NCI-H128 (cell line): ENCODE data around the gene RBBP8NL.

ENCODE experiments used
- DNase-seq: peaks from one replicate; lab custom pipeline; 2025; ENCODE audit not compliant: unreplicated experiment; lab: John Stamatoyannopoulos, UW

The RBBP8NL gene

DNA sequence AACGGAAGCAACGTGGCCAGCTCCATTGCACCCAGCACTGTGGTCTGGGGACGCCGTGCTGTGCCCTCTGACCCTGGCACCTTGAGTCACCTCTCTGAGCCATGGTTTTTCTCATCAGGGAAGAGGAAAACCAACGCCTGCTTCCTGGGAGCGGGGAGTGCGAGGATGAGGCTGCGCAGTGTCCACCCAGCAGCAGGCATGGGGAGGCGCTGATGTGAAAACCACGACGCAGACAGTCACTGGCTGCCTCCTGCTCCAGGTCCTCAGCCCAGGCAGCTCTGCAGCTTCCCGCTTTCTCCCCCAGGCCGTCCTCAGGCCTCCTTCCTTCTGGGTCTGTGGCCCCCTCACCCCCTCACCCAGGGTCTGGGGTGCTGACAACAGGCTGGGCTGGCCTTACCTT is 34.5 kb upstream of the RBBP8NL start:
- DNase-seq = no peak

DNA sequence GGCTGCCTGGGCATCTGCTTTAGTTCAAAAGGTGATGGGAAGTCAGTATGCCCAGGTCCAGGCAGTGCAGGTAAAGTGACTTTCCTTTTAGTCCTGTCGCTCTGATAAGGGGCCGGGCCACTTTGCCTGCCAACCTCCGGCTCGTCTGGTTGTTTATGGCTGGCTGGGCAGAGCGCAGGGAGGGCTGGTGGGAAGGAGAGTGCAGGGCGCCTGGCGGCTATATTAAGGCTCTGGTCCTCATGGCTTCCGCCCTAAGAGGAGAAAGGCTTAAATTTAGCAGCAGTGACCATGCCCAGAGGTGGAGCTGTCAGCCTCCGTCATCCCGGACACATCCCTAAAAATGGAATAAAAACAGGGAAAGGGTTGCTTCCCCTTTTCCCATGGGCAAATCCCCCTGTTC is 33.8 kb upstream of the RBBP8NL start:
- no peak for DNase-seq

DNA sequence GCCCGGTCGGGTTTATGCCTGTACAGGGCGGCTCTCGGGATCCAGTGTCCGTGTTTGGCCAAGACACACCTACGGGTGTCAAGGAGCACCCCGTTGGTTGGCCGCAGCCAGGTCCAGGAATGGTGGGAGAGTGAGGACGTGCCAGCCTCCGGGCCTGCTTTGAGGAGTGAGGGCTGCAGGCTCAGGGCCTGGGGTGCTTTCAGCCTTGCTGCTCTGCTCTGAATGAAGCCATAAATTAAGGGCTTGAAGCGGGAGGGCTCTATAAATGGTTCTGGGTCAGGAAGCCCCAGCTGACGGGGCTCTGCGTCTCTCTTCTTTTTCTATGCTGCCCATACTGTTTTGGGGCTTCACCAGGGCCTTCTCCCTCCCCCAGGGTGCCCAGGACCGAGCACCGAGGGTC is 33.3 kb upstream of the RBBP8NL start:
- DNase-seq = no peak

DNA sequence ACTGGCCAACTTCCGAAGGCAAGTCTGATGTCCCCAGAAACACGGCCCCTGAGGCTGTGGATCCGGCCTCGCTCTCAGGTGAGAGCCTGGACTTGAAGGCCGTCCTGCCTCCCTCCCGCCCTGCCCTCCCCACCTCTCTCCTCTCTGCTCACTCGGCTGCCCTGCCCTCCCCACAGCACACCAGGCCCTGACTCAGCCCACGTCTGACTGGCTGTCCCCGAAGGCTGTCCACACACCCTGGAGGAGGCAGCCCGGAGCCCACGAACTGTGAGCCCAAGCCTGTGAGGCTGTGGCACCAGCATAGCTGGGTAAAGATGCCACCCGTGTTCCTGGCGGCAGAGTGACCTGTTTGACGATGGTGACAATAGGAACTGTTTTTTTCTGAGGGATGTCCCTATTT is 32.1 kb upstream of the RBBP8NL start:
- no peak for DNase-seq

DNA sequence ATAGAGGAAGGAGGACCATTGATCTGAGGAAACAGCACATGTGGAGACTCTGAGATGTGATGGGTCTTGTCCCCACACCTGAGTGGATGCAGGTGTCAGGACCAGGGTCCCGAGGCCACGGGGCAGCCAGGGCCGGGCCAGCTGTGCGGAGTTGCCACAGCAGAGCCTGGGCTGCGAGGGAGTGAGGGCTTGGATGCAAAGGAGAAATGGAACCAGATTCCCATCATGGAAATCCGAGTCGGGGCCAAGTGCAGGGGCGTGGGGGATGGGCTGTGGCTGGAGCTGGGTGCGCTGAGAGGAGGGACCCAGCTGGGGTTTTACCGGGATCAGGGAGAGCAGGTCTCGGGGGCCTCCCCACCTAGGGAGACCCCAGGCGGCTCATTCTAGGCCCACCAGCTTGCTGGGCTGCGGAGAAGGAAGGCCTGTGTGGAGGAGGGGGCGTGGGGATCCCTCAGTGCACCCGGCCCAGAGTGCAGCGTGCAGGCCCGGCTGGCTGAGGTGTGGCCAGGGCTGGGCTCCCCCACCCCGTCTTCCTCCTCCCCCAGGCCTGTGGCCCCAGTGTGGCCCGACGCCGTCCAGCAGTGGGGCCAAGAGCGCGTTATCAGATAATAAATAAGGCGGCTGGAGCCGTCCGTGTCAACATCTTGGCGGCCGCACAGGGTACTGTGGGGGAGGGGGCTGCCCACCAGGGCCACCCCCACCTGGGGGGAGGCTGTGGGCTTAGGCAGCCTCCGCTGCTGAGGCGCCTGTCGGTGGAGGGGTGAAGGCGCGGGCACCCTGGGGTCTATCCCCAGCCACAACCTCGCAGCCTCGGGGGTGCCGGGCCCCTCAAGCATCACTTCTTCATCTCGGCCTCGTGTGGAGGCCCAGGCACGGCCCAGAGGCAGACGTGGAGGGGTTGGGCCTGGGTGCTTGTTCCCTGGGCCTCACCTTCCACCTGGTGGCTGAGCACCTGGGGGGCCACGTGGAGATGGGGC is 31.2 kb upstream of the RBBP8NL start:
- no peak for DNase-seq

DNA sequence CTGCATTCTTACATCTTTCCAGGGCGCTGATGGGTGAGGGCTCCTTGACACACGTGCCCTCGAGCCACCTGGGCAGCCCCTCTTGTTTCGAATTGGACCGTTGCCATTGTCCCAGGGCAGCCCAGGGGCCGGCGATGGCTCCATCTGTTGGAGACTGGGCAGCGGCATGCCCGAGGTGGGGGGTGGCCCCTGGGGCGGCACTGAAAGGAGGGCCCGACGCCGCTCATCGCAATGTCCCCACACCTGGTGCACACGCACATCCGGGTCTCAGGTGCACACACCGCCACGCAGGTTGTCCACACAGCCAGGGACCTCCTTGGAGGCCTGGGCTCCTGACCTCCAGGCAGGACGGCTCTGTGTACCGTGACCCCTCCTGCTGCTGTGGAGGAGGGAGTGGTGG is 30.5 kb upstream of the RBBP8NL start:
- no peak for DNase-seq

DNA sequence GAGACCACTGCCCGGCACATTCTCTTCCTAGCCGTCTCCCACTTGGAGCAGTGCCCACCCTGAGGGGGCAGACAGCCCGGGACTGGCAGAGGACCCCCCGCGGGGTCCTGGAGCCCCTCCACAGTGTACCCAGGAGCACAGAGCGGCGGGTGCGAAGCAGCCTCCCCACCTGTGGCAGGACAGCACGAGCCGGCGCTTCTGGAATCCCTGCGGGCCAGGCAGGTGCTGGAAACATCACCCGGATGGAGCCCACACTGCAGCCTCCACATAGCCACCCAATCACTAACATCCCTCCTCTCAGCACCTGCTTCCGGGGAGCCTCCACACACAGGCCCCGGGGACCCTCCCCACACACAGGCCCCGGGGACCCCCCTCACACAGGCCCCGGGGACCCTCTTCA is 29.8 kb upstream of the RBBP8NL start:
- DNase-seq = no peak

DNA sequence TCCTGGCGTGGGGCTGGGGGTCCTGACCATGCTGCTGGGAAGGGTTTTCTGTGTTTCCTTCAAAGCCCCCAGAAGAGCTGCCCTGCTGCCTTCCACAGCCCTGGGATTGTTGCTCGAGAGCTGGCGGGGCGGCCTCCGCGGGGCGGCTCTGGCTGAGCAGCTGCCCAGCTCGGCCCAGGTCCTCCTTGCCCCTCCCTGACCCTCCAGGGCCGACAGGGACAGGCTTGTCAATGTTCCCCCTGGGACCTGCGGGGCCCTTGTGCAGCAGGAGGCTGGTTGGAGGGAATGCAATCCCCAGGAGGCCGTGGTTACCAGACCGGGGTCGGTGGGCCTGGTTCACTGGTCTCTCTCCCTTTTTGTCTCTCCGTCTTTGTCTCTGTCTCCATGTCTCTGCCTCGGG is 28.6 kb upstream of the RBBP8NL start:
- DNase-seq = no peak

DNA sequence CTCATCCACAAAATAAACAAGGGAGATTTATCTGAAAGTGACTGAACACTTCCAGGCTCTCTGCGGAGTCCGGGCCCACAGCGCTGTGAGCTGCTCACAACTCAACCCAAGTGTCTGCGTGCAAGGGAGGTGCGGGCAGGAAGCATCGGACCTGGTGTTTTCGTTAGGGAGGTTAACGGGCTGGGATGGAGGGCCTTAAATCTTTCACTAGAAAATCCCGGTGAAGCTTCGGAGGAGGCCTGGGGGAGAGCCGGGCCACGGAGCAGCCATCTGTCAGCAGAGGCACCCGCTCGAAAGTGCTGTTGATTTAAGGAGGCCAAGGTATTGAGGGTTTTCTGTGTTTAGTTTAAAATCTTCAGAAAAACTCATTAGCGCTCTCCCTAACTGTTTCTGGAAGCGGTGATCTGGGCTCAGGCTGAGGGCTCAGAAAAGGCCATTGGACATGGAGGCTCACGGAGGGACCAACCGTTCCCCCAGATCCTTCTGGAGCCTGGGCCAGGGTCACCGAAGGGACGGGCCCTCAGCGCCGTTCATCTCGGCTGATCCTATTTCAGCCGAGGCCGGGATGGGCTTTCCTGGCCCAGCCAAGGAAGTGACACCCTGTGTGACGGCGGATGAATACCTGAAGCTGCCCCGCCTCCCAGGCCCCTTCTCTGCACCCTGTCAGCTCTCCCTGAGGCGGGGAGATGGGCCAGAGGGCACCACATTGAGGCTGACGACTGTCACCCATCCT is 27.7 kb upstream of the RBBP8NL start:
- DNase-seq = no peak

DNA sequence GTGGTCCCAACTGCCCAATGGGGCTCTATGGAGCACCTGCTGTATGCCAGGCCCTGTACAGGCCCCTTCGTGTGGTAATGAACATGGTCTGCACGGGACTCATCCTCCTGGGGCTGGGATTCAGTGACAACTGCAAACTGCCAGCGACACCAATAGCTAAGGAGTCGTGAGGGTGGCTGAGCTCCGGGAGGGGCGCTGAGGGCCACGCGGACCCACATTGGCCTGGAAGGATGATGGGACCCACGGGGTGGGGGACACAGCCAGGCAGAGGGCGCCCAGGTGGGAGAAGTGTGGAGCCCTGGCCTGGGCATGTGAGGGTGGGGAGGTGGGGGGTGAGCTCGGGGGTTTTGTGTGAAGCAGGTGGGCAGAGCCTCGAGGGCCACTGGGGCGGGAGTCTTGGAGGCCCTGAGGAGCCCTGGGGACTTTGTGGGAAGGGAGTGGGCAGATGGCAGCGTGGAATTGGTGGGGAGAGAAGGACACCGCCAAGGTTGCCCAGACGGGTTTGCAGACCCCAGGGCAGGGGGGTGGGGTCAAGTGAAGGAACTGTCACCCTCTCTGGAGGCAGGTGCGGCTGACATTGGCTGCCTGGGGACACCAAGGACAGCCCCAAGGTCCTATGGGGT is 26.0 kb upstream of the RBBP8NL start:
- DNase-seq = no peak

DNA sequence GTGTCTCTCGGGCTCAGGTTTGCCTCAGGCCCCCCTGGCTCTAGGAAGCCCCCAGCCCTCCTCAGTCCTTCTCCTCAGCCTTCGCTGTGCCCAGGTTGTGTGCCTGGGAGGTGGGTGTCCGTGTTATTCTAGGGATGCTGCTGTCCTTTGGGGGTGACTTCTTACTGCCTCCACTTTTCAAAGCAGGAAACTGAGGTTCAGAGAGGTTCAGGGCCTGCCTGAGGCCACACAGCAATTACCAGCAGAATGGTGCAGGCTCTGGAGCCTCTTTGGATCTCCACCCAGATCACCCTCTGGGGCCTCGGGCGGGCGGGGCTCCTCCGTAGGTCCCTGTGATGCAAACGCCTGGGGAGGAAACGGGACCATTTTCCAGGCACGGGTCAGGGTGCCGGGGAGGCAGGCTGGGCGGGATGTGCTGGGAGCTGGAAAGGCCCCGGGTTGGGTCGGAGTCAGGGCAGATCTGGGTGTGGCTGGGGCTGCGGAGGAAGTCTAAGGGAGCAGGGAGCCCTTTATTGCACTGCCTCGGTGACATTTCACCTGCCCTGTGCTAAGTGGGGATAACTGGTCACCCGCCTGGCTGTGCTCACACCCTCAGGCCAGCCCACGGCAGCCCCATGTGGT is 25.2 kb upstream of the RBBP8NL start:
- no peak for DNase-seq

DNA sequence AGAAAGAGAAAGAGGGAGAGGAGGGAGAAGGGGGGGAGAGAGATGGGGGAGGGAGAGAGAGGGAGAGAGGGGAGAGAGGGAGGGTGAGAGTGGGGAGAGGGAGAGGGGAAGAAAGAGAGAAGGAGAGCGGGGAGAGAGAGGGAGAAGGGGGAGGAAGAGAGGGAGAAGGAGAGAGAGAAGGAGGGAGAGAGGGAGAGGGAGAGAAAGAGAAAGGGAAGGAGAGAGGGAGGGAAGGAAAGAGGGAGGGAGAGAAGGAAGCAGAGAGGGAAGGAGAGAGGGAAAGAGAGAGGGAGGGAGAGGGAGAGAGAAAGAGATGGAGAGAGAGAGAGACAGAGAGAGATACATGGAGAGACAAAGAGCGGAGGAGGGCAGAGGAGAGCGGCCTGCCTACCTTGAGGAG is 24.6 kb upstream of the RBBP8NL start:
- DNase-seq = no peak

DNA sequence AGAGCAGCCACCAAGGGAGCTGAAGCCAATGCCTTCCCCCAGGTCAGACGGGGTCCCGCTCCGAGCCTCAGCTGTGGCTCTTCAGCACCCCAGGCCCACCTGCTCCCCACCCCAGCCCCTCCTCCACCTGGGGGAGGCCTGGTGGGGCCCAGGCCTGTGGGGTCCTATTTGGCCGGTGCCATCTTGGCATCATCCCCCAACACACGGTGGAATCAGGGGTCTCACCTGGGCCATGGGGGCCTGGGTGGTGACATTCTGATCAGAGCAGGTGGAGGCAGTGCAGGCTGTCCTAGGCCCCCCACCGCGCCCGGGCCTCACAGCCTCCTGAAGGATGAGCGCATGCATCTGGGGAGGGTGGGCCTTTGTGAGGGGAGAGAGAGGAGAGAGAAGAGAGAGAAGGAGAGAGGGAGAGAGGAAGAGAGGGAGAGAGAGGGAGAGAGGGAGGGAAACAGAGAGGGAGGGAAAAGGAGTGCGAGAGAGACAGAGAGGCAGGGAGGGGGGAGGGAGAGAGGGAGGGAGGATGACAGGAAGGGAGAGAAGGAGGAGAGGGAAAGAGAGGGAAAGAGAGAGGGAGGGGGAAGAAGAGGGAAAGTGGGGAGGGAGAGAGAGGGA is 23.9 kb upstream of the RBBP8NL start:
- DNase-seq = no peak

DNA sequence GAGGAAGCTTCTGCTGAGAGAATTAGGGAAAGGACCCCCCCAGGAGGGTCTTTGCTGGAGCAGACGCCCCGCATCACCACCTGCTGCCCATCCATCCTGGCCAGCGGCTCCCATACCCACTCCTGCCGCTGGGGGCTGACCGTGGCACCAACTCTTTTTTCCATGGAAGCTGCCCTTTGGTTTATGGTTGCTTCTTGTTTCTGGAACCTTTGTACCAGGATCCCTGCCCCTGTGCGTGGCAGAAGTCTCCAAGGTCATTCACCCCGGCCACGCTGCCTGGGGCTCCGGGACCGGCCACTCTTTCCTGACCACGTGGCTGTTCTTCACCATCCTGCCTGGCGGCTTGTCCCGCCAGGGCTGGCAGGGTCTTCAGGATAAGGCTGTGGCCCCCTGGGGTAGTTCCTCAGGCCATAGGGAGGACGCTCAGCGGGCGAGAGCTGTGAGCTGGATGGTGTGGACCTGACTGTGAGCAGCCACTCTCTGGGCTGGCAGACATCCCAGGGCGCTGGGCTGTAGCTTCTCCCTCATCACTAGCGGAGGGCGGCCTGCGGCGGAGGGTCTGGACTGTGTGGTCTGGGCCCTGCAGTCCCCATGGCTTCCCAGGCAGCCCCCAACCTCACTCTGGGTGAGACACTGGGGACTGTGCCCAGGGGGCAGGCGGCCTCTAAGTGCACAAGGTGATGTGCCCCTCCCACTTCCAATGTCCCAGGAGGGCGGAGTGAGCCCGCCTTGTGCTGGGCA is 22.8 kb upstream of the RBBP8NL start:
- DNase-seq = no peak

DNA sequence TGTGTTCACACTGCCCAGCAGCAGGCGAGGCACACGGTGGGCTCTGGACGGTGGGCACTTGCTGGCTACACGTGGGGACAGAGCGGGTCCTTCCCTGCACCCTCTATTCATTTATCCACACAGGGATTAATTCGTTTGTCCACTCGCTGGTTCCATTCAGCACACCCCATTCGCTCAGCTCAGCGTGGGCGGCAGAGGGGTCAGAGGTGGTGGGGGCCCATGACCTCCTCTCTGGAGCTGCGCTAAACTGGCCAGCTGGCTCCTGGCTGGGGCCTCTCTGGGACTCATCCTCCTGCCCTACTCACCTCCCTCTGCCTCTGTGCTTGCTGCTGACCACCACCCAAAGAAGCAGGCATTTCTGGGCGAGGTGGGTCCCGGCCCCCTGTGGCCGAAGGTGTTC is 21.4 kb upstream of the RBBP8NL start:
- DNase-seq = no peak

DNA sequence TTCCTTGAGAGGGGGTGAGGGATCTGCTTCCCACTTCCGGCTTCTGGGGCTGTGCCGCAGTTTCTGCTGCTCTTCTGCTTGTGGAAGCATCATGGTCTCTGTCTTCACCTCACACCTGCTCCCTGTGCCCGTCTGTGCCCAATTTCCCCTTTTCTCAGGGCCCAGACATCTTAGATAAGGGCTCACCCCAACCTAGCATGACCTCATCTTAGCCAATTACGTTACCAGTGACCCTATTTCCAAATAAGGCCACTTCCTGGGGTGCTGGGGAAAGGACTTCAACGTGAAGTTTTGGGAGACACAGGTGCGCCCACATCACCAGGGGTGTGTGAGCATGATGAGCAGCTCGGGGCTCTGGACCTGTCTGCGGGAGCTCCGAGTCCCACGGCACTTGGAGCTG is 20.7 kb upstream of the RBBP8NL start:
- no peak for DNase-seq

DNA sequence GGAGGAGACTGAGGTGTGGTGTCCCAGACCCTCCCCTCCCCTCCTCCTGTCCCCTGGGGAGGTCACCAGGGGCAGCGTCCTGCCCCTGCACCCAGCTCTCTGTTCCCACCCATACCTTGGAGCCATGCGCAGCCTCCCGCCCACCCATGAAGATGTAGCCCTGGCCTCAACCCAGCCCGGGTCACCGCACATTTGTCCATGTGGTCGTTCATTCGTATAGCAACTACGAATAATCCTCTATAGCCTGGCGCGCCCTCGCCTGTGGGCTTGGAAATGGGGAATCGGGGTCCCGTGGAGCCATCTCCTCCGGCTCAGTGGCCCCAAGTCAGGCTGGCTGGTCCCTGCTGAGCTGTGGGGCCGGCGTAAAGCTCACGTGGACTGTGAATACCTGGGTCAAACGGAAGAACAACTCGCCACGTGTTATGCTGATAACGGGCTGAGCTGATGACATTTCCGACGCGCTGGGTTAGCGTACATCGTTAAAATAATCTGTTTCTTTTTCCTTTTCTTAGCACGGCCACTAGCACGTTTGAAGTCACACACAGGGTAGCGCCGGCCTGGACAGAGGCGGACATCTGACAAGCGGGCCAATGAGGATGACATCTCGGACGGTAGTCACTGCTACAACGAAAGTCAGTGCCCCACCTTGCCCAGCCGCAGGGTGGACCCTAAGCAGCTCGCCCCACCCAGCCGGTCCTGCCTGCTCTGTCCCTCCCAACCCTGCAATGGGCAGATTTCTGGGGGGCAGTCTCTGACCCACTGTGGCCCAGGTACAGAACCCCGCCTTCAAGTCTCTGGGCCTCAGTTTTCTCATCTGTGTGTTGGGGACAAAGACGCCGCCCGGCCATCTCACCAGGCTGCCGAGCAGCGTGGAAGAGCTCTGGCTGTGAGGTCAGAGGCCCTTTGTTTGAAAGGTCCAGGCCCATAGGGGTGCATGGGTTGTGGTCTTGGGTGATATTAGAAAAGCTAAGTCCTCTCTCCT is 19.8 kb upstream of the RBBP8NL start:
- no peak for DNase-seq

DNA sequence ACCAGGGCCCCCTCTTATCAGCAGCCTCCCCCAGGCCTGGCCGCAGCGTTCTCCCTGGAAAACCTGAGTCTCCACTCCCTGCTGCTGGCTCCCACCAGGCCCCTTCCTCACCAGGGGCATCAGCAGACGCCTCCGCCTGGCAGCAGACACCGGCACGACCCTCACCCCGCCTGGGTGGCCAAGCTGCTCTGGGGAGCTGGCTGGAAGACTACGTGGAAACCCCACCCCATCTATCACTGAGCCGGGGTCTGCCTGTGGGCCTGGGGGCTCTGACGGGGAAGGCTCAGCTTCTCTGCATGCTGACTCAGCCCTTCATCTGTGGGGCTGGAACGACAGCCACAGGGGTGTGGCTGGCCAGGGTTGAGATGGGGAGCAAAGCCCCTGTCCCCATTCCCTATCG is 19.1 kb upstream of the RBBP8NL start:
- DNase-seq = no peak
